Measurements from ENCODE around the gene PLPPR3.

Gene PLPPR3

GRCh38 chr19:810077-810855, 11.5 kb downstream of the PLPPR3 start:
- no peak for DNase-seq (ENCODE audit: low spot score)
- FAIRE-seq: no peak

- DNase-seq (ENCODE audit: low spot score): no peak
- FAIRE-seq: no peak
Measured at GRCh38 chr19:808423-808775, 13.4 kb downstream of the PLPPR3 start.

- DNase-seq (ENCODE audit: low spot score) (no peak), FAIRE-seq (no peak)
Measured at GRCh38 chr19:807627-808422, 13.9 kb downstream of the PLPPR3 start.

DNA sequence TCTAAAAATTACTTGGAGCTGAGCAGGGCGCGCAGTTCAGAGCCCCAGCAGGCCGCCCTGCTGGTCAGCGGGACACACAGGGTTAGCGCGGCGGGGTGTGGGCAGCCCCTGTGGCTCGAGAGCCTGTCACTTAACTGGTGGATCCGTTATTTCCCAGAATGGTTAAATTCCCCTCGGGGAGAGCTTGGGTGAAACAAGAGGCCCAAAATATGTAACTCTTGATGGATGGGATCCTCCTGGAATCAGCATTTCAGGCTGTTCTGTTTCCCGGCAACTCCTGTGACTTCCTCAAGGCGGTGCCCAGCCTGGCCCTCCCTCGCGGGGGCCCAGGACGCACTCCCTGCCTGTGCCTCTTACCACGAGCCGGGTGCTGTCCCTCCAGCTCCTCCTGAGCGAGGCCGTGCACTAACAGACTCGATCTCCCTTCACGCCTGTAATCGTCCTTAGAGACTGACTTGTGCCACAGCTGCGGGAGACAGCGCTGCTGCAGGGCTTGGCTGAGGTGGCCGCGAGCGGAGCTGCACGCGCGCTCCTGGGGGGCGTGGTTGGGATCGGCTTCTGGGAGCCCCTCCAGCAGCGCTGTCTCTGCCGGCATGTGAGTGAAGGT, 14.8 kb downstream of the PLPPR3 start:
- DNase-seq (ENCODE audit: low spot score) (no peak), FAIRE-seq (no peak)

GRCh38 chr19:805600-806550, 15.9 kb downstream of the PLPPR3 start:
- DNase-seq (ENCODE audit: low spot score): no peak
- FAIRE-seq: no peak

GRCh38 chr19:805166-805551, 16.6 kb downstream of the PLPPR3 start:
- FAIRE-seq (no peak), DNase-seq (ENCODE audit: low spot score) (no peak)

- DNase-seq (ENCODE audit: low spot score): no peak
- no peak for FAIRE-seq
Measured at GRCh38 chr19:804419-805165, 17.2 kb downstream of the PLPPR3 start.

GRCh38 chr19:803686-804418, 17.9 kb downstream of the PLPPR3 start:
- FAIRE-seq: no peak
- DNase-seq (ENCODE audit: low spot score): no peak

DNA sequence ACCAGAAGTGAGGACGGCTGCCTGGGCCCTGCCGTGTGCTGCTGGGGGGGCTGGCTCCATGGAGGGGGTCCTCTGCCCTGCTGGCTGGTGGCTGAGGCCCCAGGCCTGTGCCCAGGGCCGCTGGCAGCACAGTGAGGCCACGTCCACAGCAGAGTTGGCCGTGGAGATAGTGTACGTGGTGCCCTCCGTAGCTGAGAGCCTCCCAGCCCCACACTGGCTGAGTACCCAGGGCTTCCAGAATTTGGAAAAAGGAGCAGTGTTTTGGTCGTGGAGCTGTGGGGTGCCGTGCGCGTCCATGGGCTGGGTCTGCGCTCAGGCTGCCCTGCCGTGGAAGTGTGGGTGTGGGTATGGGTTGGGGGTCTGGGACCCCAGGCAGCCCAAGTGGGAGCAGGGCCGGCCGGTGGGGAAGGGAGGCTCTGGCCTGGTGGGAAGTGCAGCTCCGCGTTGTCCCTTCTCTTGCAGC, 18.6 kb downstream of the PLPPR3 start:
- no peak for FAIRE-seq
- DNase-seq (ENCODE audit: low spot score): no peak

GRCh38 chr19:802498-803098, 19.2 kb downstream of the PLPPR3 start:
- FAIRE-seq (no peak), DNase-seq (ENCODE audit: low spot score) (no peak)

- no peak for FAIRE-seq
Measured at GRCh38 chr19:801861-802497, 19.8 kb downstream of the PLPPR3 start.

DNA sequence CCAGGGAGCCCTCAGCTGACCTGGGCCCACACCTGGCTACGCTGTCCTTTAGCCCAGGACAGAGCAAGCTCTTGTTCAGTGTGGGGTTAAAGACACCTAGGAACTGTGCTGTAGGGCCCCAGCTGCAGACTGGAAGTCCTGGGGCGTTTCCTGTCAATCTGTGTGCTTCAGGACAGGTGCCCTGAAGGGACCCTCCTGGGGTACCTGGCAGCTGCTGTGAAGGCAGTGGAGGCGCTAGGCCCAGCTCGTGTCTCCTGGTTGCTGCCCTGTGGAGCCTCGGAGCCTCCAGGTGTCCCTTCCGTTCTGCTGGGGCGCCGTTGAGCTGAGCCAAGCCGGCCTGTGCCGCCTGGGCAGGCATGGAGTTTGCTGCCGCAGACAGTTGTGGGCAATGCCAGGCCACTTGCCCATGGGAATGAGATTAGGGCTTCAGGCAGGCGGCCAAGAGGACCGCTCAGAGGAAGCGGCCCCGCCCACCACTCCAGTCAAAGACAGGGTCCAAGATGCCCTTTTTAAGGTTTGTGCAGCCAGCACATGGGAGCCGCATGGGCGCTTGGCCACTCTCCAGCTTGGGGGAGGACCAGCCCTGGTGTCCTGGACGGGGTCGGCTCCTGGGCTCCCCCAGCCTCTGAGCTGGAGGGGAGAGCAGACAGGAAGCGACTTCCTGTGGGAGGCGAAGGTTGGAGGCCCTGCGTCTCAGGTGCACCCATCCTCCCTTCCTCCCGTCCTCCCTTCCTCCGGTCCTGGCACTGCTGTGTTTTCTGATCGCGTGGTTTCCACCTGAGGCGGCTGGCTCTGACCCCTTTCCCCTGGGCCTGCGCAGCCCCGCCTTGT, 20.5 kb downstream of the PLPPR3 start:
- DNase-seq (ENCODE audit: low spot score) (no peak), FAIRE-seq (no peak)

More at GRCh38 chr19:801861-802497, 19.8 kb downstream of the PLPPR3 start:
- no peak for DNase-seq (ENCODE audit: low spot score)

GRCh38 chr19:800360-801029, 21.3 kb downstream of the PLPPR3 start:
- DNase-seq (ENCODE audit: low spot score) (no peak), FAIRE-seq (no peak)

DNA sequence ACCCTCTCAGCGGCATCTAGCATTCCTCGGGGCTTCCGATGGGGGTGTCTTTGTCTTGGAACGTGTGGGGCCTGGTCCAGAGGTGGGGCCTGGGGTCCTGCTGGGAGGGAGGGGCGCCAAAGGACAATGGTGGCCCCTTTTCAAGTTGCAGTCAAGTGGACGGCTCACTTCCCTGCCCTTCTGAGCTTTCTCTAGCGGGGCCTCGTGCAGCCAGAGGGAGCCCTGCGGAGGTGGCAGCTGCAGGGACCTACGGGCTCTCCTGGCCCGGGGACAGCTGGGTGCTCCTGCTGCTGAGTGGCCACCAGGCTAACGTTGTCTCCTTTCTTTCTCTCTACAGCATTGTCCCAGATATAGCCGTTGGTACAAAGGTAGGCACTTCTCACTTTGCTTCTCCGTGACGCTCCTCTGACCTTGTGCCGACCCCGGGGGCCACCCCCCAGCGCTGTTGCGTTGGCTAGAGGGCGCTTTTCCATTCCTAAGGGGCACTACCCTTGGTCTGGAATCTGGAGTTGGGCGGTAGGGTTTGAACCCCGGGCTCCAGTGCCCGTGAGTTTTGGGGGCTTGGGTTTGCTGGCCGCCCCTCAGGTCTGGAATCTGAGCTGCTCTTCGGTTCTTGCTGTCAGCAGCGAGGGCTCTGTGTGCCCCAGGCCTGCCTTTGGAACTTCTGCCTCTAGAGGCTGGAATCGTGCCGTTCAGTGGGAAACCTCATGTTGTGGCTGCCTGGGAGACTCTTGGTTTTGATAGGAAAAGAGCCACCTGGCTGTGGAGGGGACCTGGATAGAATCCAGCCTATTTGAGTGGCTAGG, 22.5 kb downstream of the PLPPR3 start:
- FAIRE-seq (no peak), DNase-seq (ENCODE audit: low spot score) (peak; percentile 30)

DNA sequence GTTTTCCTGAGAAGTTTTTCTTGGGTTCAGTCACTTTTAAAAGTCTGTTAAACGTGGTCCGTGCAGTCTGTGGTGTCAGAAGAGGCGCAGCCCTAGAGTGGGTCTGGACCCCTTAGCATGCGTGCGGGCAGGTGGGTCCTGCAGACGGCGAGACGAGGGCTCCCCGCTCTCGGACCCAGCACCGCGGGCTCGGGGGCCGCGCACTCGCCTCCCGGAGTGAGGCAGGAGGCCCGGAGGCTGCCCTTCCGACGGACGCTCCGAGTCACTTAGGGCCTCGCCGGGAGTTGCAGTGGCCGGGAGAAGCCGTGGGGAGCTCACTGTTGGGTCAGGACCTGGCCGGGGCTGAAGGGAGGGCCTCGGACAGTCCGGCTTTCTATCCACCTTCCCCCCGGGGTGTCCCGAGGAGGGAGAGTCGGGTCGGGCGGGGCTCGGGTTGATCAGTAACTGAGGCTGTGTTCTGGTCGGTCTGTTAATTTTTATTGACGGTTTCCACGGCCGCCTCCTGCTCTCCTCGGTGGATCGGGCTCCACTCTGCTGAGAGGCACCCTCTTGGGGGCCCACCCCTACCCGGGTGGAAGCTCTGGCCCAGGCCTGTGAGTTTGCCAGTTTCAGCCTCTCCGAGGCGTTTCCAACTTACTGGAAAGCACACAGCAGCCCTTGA, 23.2 kb downstream of the PLPPR3 start:
- FAIRE-seq: no peak
- DNase-seq (ENCODE audit: low spot score): peak; percentile 52
